ENCODE results near the gene NTNG1.

NTNG1 gene

GRCh38 chr1:107255469-107255868 lies 114.6 kb downstream of the NTNG1 start:
- DNase-seq (ENCODE audit: low read depth in 1 of 2, low spot score in 1 of 2) = no peak

GRCh38 chr1:107262467-107263286 lies 121.8 kb downstream of the NTNG1 start:
- no peak for DNase-seq (ENCODE audit: low read depth in 1 of 2, low spot score in 1 of 2)

GRCh38 chr1:107263291-107263915 lies 122.6 kb downstream of the NTNG1 start:
- DNase-seq (ENCODE audit: low read depth in 1 of 2, low spot score in 1 of 2) = no peak

- DNase-seq (ENCODE audit: low read depth in 1 of 2, low spot score in 1 of 2) = no peak
These were observed 123.2 kb downstream of the NTNG1 start for GRCh38 chr1:107264007-107264406.

GRCh38 chr1:107264561-107264960 lies 123.7 kb downstream of the NTNG1 start:
- DNase-seq (ENCODE audit: low read depth in 1 of 2, low spot score in 1 of 2) = no peak

GRCh38 chr1:107267489-107267888 lies 126.7 kb downstream of the NTNG1 start:
- DNase-seq (ENCODE audit: low read depth in 1 of 2, low spot score in 1 of 2) = no peak

- DNase-seq (ENCODE audit: low read depth in 1 of 2, low spot score in 1 of 2) = no peak
These were observed 131.5 kb downstream of the NTNG1 start for GRCh38 chr1:107272321-107272720.

- DNase-seq (ENCODE audit: low read depth in 1 of 2, low spot score in 1 of 2) = no peak
These were observed 132.7 kb downstream of the NTNG1 start for GRCh38 chr1:107273515-107273914.

- no peak for DNase-seq (ENCODE audit: low read depth in 1 of 2, low spot score in 1 of 2)
These were observed 133.4 kb downstream of the NTNG1 start for GRCh38 chr1:107274227-107274626.

- DNase-seq (ENCODE audit: low read depth in 1 of 2, low spot score in 1 of 2) = no peak
These were observed 135.4 kb downstream of the NTNG1 start for GRCh38 chr1:107276247-107276646.

GRCh38 chr1:107277022-107277421 lies 136.2 kb downstream of the NTNG1 start:
- DNase-seq (ENCODE audit: low read depth in 1 of 2, low spot score in 1 of 2) = no peak

- no peak for DNase-seq (ENCODE audit: low read depth in 1 of 2, low spot score in 1 of 2)
These were observed 145.3 kb downstream of the NTNG1 start for GRCh38 chr1:107286125-107286524.

GRCh38 chr1:107291987-107292386 lies 151.1 kb downstream of the NTNG1 start:
- DNase-seq (ENCODE audit: low read depth in 1 of 2, low spot score in 1 of 2) = no peak

GRCh38 chr1:107293901-107294613 lies 153.2 kb downstream of the NTNG1 start:
- DNase-seq (ENCODE audit: low read depth in 1 of 2, low spot score in 1 of 2) = no peak

GRCh38 chr1:107294686-107295085 lies 153.8 kb downstream of the NTNG1 start:
- no peak for DNase-seq (ENCODE audit: low read depth in 1 of 2, low spot score in 1 of 2)

- DNase-seq (ENCODE audit: low read depth in 1 of 2, low spot score in 1 of 2) = no peak
These were observed 156.8 kb downstream of the NTNG1 start for GRCh38 chr1:107297681-107298080.

GRCh38 chr1:107298526-107298925 lies 157.7 kb downstream of the NTNG1 start:
- no peak for DNase-seq (ENCODE audit: low read depth in 1 of 2, low spot score in 1 of 2)

GRCh38 chr1:107299521-107299920 lies 158.7 kb downstream of the NTNG1 start:
- DNase-seq (ENCODE audit: low read depth in 1 of 2, low spot score in 1 of 2) = no peak

GRCh38 chr1:107309962-107310361 lies 169.1 kb downstream of the NTNG1 start:
- DNase-seq (ENCODE audit: low read depth in 1 of 2, low spot score in 1 of 2) = no peak

- DNase-seq (ENCODE audit: low read depth in 1 of 2, low spot score in 1 of 2) = no peak
These were observed 174.8 kb downstream of the NTNG1 start for GRCh38 chr1:107315652-107316051.

GRCh38 chr1:107318932-107319331 lies 178.1 kb downstream of the NTNG1 start:
- no peak for DNase-seq (ENCODE audit: low read depth in 1 of 2, low spot score in 1 of 2)

GRCh38 chr1:107323784-107324183 lies 182.9 kb downstream of the NTNG1 start:
- no peak for DNase-seq (ENCODE audit: low read depth in 1 of 2, low spot score in 1 of 2)
